Muscle layer of colon (tissue), 2 donors: ENCODE measurements around the gene KRT10.

ENCODE experiments used
- H3K27ac ChIP-seq: one replicate; pipeline ENCODE4 v1.7.0; 2013; ENCODE audit warnings: low read depth, mild to moderate bottlenecking, low read length, moderate library complexity
- H3K27me3 ChIP-seq, 2 donors: one replicate each; pipeline ENCODE4 v1.7.0; 2013; ENCODE audit warnings: low read length in 2 of 2, mild to moderate bottlenecking in 2 of 2; ENCODE audit not compliant: insufficient read depth in 2 of 2, control insufficient read depth in 1 of 2
- H3K36me3 ChIP-seq: one replicate; pipeline ENCODE4 v1.7.0; 2013; ENCODE audit warnings: mild to moderate bottlenecking, low read length; ENCODE audit not compliant: insufficient read depth
- H3K4me1 ChIP-seq: one replicate; pipeline ENCODE4 v1.7.0; 2013; ENCODE audit warnings: mild to moderate bottlenecking, low read length; ENCODE audit not compliant: insufficient read depth
- H3K4me3 ChIP-seq, 2 donors: one replicate each; pipeline ENCODE4 v1.7.0; 2013; ENCODE audit warnings: low read length in 2 of 2, low read depth in 1 of 2, mild to moderate bottlenecking in 1 of 2, moderate library complexity in 1 of 2
- H3K9ac ChIP-seq: one replicate; pipeline ENCODE4 v1.7.0; 2013; ENCODE audit warnings: low read length
- H3K9me3 ChIP-seq: one replicate; pipeline ENCODE4 v1.7.0; 2013; ENCODE audit warnings: mild to moderate bottlenecking, low read length
- donor health status: abdominal sarcoma.
- donor health status: Adenocarcinoma of cecum.

Gene KRT10

DNA sequence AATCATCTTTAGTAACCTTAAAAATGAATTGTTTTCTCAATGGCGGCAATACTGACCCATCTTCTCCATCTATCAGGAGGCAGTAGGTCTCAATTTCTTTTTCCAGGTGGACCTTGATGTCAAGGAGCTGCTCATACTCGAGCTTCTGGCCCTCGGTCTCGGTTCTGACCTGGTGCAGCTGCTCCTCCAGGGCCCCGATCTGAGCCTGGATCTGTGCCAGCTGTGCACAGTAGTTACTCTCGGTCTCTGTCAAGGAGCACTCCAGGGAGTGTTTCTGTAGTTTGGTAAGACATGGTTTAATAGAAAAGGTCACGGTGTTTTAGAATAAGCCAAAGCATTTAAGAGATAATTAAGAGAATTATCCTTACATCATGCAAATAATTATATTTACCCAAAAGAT, 45.0 kb downstream of the KRT10 start:
- Histone ChIP-seq H3K27me3 (peaks cover 10 to 11% of the 10 kb centered on the region in 2 donors), H3K4me3 (no peak overlapping the region), H3K4me1 (no peaks in the 10 kb centered on the region), H3K27ac (no peak overlapping the region), H3K9me3 (no peaks in the 10 kb centered on the region), H3K9ac (no peak overlapping the region), H3K36me3 (no peaks in the 10 kb centered on the region)

- Histone ChIP-seq H3K9ac (no peak overlapping the region), H3K36me3 (no peaks in the 10 kb centered on the region), H3K27ac (no peak overlapping the region), H3K4me1 (no peaks in the 10 kb centered on the region), H3K4me3 (no peak overlapping the region), H3K27me3 (peaks cover 10 to 11% of the 10 kb centered on the region in 2 donors), H3K9me3 (no peaks in the 10 kb centered on the region)
Measured at GRCh38 chr17:40775945-40776344, 46.5 kb downstream of the KRT10 start.

DNA sequence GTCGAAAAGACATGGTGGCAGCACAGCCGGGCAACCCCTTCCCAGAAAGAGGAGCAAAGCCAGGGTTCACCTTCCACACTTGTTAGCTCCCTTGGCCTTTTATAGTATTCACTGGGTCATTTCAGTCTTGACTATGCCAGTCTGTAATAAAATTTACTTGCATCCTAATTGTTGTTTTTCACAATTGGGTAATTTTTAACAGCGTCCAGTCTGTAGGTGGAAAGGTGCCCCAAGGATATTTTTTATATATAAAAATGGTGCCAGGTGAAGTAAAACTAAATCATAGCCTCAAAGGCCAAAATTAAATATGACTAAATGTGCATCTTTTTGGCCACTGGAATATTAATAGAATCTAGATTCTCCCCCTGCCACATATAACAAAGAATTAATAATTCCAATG, 50.3 kb downstream of the KRT10 start, which contains the start of gene KRT26:
Gene KRT26 (minus strand): TSS at position 101 of the 400 bp plus-strand sequence. CDS start 88 bp downstream, at position 13.
- Histone ChIP-seq H3K36me3 (no peaks in the 10 kb centered on the region), H3K9me3 (no peaks in the 10 kb centered on the region), H3K4me3 (no peak within 1 kb of the TSS), H3K4me1 (no peaks in the 10 kb centered on the region), H3K27ac (no peak within 1 kb of the TSS), H3K27me3 (no peaks in the 10 kb centered on the region), H3K9ac (no peak within 1 kb of the TSS)
